PC-9 (cell line): ENCODE measurements around the gene PTPRG.
"Not testable (repeated sequence)": the region's sequence is repeated elsewhere in the genome, so short reads cannot be mapped to it uniquely, and the experiment has no call there.

Experiments used
- EZH2 ChIP-seq: fragments of 200-600 bp; sonication (generic); IDR thresholded peaks from 2 replicates; pipeline ENCODE4 v1.8.0; 2017; ENCODE audit warnings: antibody characterized with exemption, low read depth
- TF ChIP-seq, protein P1 (sequence below): fragments of 200-600 bp; sonication (generic); conservative IDR thresholded peaks from 2 replicates; pipeline ENCODE4 v1.6.1; 2017; ENCODE audit warnings: mixed run types, antibody characterized with exemption, mild to moderate bottlenecking, moderate library complexity

- TF ChIP-seq, protein P1, sequence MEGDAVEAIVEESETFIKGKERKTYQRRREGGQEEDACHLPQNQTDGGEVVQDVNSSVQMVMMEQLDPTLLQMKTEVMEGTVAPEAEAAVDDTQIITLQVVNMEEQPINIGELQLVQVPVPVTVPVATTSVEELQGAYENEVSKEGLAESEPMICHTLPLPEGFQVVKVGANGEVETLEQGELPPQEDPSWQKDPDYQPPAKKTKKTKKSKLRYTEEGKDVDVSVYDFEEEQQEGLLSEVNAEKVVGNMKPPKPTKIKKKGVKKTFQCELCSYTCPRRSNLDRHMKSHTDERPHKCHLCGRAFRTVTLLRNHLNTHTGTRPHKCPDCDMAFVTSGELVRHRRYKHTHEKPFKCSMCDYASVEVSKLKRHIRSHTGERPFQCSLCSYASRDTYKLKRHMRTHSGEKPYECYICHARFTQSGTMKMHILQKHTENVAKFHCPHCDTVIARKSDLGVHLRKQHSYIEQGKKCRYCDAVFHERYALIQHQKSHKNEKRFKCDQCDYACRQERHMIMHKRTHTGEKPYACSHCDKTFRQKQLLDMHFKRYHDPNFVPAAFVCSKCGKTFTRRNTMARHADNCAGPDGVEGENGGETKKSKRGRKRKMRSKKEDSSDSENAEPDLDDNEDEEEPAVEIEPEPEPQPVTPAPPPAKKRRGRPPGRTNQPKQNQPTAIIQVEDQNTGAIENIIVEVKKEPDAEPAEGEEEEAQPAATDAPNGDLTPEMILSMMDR: not testable (repeated sequence)
- not testable (repeated sequence) for TF ChIP-seq EZH2
These were observed 155.3 kb downstream of the PTPRG start for GRCh38 chr3:61716693-61717092.
